Keratinocyte (primary cell): ENCODE data around the gene ZFP14.
"Not testable (repeated sequence)": the region's sequence is repeated elsewhere in the genome, so short reads cannot be mapped to it uniquely, and the experiment has no call there.

Experiments used
- CTCF ChIP-seq, 3 experiments: IDR thresholded peaks in 1 of 3; conservative IDR thresholded peaks in 1 of 3; optimal IDR thresholded peaks in 1 of 3; 2 replicates in 2 of 3; 3 replicates in 1 of 3; pipeline versions ENCODE3 to v1.5.1; 2011; ENCODE audit warnings: low read length in 3 of 3, mild to moderate bottlenecking in 3 of 3, moderate library complexity in 2 of 3, control low read depth in 1 of 3, inconsistent platforms in 1 of 3; ENCODE audit not compliant: insufficient read depth in 2 of 3; ENCODE audit errors: extremely low read depth in 1 of 3
- EZH2 ChIP-seq: IDR thresholded peaks from one replicate; pipeline ENCODE4 v1.6.1; 2012; ENCODE audit warnings: inconsistent platforms, mild to moderate bottlenecking, low read length, moderate library complexity

GRCh38 chr19:36309759-36310158 is 69.2 kb downstream of the ZFP14 start:
- TF ChIP-seq CTCF (optimal IDR thresholded peaks at IDR 0.05 in 1 of 3, IDR thresholded peaks at IDR 0.05 in 1 of 3, conservative IDR thresholded peaks at IDR 0.05 in 1 of 3; ENCODE audit: extremely low read depth in 1 of 3, insufficient read depth in 2 of 3, low read length in 3 of 3); EZH2: not testable (repeated sequence)
